ENCODE results near the gene AKAP6.

DNA sequence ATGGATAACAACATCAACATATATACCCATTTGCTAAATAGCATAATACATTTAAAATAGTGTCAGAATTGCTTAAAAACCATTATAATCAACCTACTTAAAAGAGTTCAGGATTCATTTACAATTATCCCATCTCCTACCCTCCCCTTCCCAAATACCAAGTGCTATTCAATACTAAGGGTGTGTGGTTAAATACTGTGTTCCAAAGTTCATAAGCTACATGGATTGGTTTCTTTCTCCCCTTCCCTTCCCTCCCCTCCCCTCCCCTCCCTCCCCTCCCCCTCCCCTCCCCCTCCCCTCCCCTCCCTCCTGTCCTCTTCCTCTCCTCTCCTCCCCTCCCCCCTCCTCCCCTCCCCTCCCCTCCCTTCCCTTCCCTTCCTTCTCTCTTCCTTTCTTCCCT lies 512.6 kb downstream of the AKAP6 start:
- TF ChIP-seq, protein P1, sequence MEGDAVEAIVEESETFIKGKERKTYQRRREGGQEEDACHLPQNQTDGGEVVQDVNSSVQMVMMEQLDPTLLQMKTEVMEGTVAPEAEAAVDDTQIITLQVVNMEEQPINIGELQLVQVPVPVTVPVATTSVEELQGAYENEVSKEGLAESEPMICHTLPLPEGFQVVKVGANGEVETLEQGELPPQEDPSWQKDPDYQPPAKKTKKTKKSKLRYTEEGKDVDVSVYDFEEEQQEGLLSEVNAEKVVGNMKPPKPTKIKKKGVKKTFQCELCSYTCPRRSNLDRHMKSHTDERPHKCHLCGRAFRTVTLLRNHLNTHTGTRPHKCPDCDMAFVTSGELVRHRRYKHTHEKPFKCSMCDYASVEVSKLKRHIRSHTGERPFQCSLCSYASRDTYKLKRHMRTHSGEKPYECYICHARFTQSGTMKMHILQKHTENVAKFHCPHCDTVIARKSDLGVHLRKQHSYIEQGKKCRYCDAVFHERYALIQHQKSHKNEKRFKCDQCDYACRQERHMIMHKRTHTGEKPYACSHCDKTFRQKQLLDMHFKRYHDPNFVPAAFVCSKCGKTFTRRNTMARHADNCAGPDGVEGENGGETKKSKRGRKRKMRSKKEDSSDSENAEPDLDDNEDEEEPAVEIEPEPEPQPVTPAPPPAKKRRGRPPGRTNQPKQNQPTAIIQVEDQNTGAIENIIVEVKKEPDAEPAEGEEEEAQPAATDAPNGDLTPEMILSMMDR (IDR thresholded peaks at IDR 0.05; ENCODE audit: insufficient read depth, low read depth, low read length): no peak
- TF ChIP-seq EZH2 (IDR thresholded peaks at IDR 0.05; ENCODE audit: insufficient read depth, low read length): no peak
